Neuronal stem cell (in vitro differentiated cells): ENCODE measurements around the gene SIRPA.

Experiments used
- DNase-seq: peaks from one replicate; pipeline ENCODE4 v3.0.0-alpha.2; 2013; ENCODE audit warnings: low spot score
- H2AFZ ChIP-seq: one replicate; pipeline ENCODE4 v1.6.1; 2013; ENCODE audit warnings: mild to moderate bottlenecking, low read length, inconsistent platforms
- H2AK5ac ChIP-seq: 2 replicates; pipeline ENCODE4 v1.6.1; 2013; ENCODE audit warnings: low read depth, mild to moderate bottlenecking, inconsistent platforms, low read length, moderate library complexity, mixed read lengths
- H2BK120ac ChIP-seq: 2 replicates; pipeline ENCODE4 v1.6.1; 2013; ENCODE audit warnings: low read depth, mild to moderate bottlenecking, inconsistent platforms, low read length, moderate library complexity, mixed read lengths
- H2BK12ac ChIP-seq: one replicate; pipeline ENCODE4 v1.6.1; 2013; ENCODE audit warnings: low read length, inconsistent platforms
- H2BK15ac ChIP-seq: 2 replicates; pipeline ENCODE4 v1.6.1; 2013; ENCODE audit warnings: mild to moderate bottlenecking, low read length, inconsistent platforms, mixed read lengths
- H2BK5ac ChIP-seq: one replicate; pipeline ENCODE4 v1.6.1; 2013; ENCODE audit warnings: inconsistent platforms, mild to moderate bottlenecking, low read length, moderate library complexity
- H3K14ac ChIP-seq: one replicate; pipeline ENCODE4 v1.6.1; 2013; ENCODE audit warnings: low read length, inconsistent platforms
- H3K18ac ChIP-seq: 2 replicates; pipeline ENCODE4 v1.6.1; 2013; ENCODE audit warnings: low read length, inconsistent platforms
- H3K23ac ChIP-seq: 2 replicates; pipeline ENCODE4 v1.6.1; 2013; ENCODE audit warnings: low read depth, mild to moderate bottlenecking, mixed read lengths, low read length, inconsistent platforms; ENCODE audit not compliant: poor library complexity
- H3K27ac ChIP-seq: replicated peaks from 3 replicates; pipeline ENCODE4 v1.5.1; 2013; ENCODE audit warnings: low read length, inconsistent platforms
- H3K27me3 ChIP-seq, 3 experiments: 2 replicates each; pipeline ENCODE4 v1.6.1; 2013; ENCODE audit warnings: low read length in 3 of 3, mild to moderate bottlenecking in 2 of 3, inconsistent platforms in 1 of 3, low read depth in 1 of 3, mixed read lengths in 1 of 3, moderate library complexity in 1 of 3; ENCODE audit not compliant: control insufficient read depth in 3 of 3, insufficient read depth in 3 of 3
- H3K36me3 ChIP-seq, 2 donors: replicated peaks in 1 of 2; 2 replicates each; pipeline ENCODE4 v1.6.1; 2013; ENCODE audit warnings: low read length in 2 of 2; ENCODE audit not compliant: control insufficient read depth in 2 of 2, insufficient read depth in 2 of 2
- H3K4ac ChIP-seq: 2 replicates; pipeline ENCODE4 v1.6.1; 2013; ENCODE audit warnings: inconsistent platforms, mild to moderate bottlenecking, low read length, moderate library complexity
- H3K4me1 ChIP-seq, 2 donors: 1 replicate in 1 of 2; 2 replicates in 1 of 2; pipeline ENCODE4 v1.6.1; 2013; ENCODE audit warnings: low read length in 2 of 2, low read depth in 1 of 2; ENCODE audit not compliant: control insufficient read depth in 2 of 2, insufficient read depth in 1 of 2
- H3K4me2 ChIP-seq: one replicate; pipeline ENCODE4 v1.6.1; 2013; ENCODE audit warnings: mild to moderate bottlenecking, low read length, inconsistent platforms; ENCODE audit not compliant: insufficient read depth, poor library complexity, severe bottlenecking
- H3K4me3 ChIP-seq, 2 donors: 2 replicates each; pipeline ENCODE4 v1.5.1; 2013; ENCODE audit warnings: low read length in 2 of 2, mild to moderate bottlenecking in 2 of 2, inconsistent platforms in 1 of 2, moderate library complexity in 1 of 2
- H3K79me1 ChIP-seq: one replicate; pipeline ENCODE4 v1.6.1; 2013; ENCODE audit warnings: low read depth, mild to moderate bottlenecking, inconsistent platforms, low read length, moderate library complexity
- H3K9ac ChIP-seq: one replicate; pipeline ENCODE4 v1.6.1; 2013; ENCODE audit warnings: mild to moderate bottlenecking, low read depth, low read length, inconsistent platforms; ENCODE audit not compliant: poor library complexity
- H3K9me3 ChIP-seq, 2 donors: replicated peaks in 1 of 2; 2 replicates each; pipeline versions ENCODE3 to v1.6.1; 2013; ENCODE audit warnings: low read length in 2 of 2, mild to moderate bottlenecking in 2 of 2, inconsistent platforms in 1 of 2, low read depth in 1 of 2, mixed read lengths in 1 of 2, moderate library complexity in 1 of 2; ENCODE audit not compliant: control insufficient read depth in 2 of 2, insufficient read depth in 1 of 2
- H4K8ac ChIP-seq: one replicate; pipeline ENCODE4 v1.6.1; 2013; ENCODE audit warnings: low read depth, mild to moderate bottlenecking, inconsistent platforms, low read length, moderate library complexity
- H4K91ac ChIP-seq: one replicate; pipeline ENCODE4 v1.6.1; 2013; ENCODE audit warnings: low read length, low read depth, mild to moderate bottlenecking, inconsistent platforms; ENCODE audit not compliant: poor library complexity
- WGBS, 2 donors: extraction: QIAGEN DNeasy Blood & Tissue Kit; methylation state at CpG; one replicate each; pipeline ENCODE4 v1.1.7; 2013; ENCODE audit warnings: missing lambda C conversion rate in 2 of 2, mixed read lengths in 1 of 2; ENCODE audit not compliant: insufficient read length in 2 of 2, insufficient replicate concordance in 1 of 2; ENCODE audit errors: extremely low coverage in 2 of 2; 5-methylcytosine and 5-hydroxymethylcytosine counted together

Gene SIRPA

DNA sequence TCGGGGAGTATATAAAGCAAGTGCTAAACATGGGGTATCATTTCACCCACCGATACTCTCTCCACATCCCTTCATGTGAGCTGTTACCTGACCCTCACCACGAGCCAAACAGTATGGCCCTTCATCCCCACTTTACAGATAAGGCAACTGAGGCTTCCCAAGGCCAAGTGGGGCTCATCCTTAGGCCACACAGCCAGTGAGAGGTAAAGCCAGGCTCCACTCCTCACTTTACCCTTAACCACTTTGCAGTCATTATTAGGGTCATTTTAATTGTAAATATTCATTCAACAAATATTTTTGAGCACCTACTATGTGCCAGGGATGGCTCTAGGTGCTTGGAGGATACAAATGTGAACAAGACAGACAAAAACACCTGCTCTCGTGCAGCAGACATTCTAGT lies 7.0 kb downstream of the SIRPA start:
- Histone ChIP-seq H3K23ac (no peak overlapping the region), H3K27ac (no peak overlapping the region), H4K8ac (no peak overlapping the region), H3K9ac (no peak overlapping the region), H2BK5ac (no peak overlapping the region), H4K91ac (no peak overlapping the region), H2BK12ac (no peak overlapping the region), H2BK15ac (no peak overlapping the region), H3K4ac (no peak overlapping the region), H3K27me3 (no peaks in the 10 kb centered on the region), H2AK5ac (no peak overlapping the region), H3K18ac (no peak overlapping the region), H3K14ac (no peak overlapping the region), H3K36me3 (no peaks in the 10 kb centered on the region), H2BK120ac (no peak overlapping the region), H2AFZ (no peak overlapping the region), H3K4me3 (no peak overlapping the region), H3K9me3 (no peaks in the 10 kb centered on the region), H3K4me1 (peaks cover 0 to 3% of the 10 kb centered on the region in 2 donors), H3K79me1 (no peaks in the 10 kb centered on the region), H3K4me2 (no peak overlapping the region)
- WGBS, 2 donors = no CpG with 5 or more reads among the region's 4 CpGs
- DNase-seq = no peak

DNA sequence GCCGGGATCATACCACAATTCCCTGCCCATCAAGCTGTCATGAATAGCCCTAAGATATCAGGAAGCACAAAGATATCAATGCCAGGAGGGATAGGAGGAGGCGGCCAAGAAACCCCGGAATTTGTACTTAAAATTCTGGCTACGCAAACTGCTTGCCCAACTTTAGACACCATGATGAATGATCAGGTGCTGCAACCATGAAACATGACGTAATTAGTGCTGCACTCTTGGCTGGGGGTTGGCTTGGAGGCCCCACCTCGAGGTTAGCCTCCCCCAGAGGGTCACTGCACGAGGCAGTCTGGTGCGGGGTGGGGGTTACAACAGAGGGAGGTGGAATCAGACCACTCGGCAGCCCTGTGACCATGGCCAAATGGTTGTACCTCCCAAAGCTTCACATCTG lies 8.9 kb downstream of the SIRPA start:
- Histone ChIP-seq H3K4me2 (no peak overlapping the region), H4K91ac (no peak overlapping the region), H3K18ac (no peak overlapping the region), H3K36me3 (no peaks in the 10 kb centered on the region), H2BK120ac (no peak overlapping the region), H3K23ac (no peak overlapping the region), H3K14ac (no peak overlapping the region), H2BK12ac (no peak overlapping the region), H3K27ac (no peak overlapping the region), H4K8ac (no peak overlapping the region), H3K4me3 (no peak overlapping the region), H3K27me3 (no peaks in the 10 kb centered on the region), H2AFZ (no peak overlapping the region), H3K79me1 (no peaks in the 10 kb centered on the region), H3K4me1 (peaks cover 3 to 7% of the 10 kb centered on the region in 2 donors), H2BK15ac (no peak overlapping the region), H3K9ac (no peak overlapping the region), H2AK5ac (no peak overlapping the region), H3K4ac (no peak overlapping the region), H3K9me3 (no peaks in the 10 kb centered on the region), H2BK5ac (peak overlapping the region; percentile 18)
- no peak for DNase-seq
- no CpG with 5 or more reads among the region's 9 CpGs for WGBS, 2 donors

DNA sequence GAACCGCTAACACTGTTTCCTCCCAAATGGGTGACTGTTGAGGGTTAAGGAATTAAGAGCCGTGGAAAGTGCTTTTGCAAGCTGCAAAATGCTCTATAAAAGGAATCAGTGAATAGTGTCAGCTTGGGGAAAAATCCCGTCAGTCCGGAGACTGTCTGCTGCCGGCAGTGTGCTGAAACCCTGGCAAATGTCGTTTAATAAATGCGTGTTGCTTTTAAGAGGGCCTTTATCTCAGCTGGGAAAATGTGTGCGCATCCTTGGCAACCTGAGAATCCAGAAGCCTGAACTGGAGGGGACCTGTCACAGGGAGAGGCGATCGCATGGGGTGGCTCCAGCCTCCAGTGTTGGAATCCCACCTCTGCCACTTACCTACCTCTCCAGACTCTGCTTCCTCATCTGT lies 9.8 kb downstream of the SIRPA start:
- no peak overlapping the region for H4K8ac ChIP-seq
- no peak overlapping the region for H2BK120ac ChIP-seq
- no peak overlapping the region for H3K4me3 ChIP-seq
- H3K36me3 ChIP-seq = no peaks in the 10 kb centered on the region
- H3K14ac ChIP-seq = no peak overlapping the region
- peaks cover 0 to 8% of the 10 kb centered on the region in 2 donors for H3K4me1 ChIP-seq
- no peak overlapping the region for H4K91ac ChIP-seq
- no peak overlapping the region for H3K4me2 ChIP-seq
- no peaks in the 10 kb centered on the region for H3K79me1 ChIP-seq
- no peaks in the 10 kb centered on the region for H3K27me3 ChIP-seq
- WGBS, 2 donors = no CpG with 5 or more reads among the region's 10 CpGs
- H2BK15ac ChIP-seq = no peak overlapping the region
- H3K9ac ChIP-seq = no peak overlapping the region
- no peak overlapping the region for H2BK12ac ChIP-seq
- H3K9me3 ChIP-seq = no peaks in the 10 kb centered on the region
- no peak overlapping the region for H3K23ac ChIP-seq
- H2BK5ac ChIP-seq = no peak overlapping the region
- H3K4ac ChIP-seq = no peak overlapping the region
- H2AK5ac ChIP-seq = peak overlapping the region; percentile 33
- no peak overlapping the region for H3K27ac ChIP-seq
- no peak overlapping the region for H3K18ac ChIP-seq
- no peak overlapping the region for H2AFZ ChIP-seq
- no peak for DNase-seq

DNA sequence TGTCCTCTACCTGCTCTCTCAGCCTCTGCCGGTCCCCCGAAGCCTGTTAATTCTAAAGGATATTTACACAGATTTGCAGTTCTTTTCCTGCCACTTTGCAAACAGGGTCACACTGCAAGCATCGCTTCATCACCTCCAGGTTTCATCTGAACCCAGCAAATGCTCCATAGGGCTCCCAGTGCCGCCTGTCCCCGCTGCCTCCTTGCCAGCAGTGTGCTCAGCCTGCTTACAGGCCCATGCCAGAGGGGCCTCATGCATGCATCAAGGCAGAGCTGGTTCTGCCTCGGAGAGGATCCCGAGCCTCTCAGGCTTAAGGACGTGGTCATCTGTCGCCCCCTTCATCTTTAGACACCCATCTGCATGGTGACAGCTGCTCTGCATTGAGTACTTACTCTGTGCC lies 10.5 kb downstream of the SIRPA start:
- Histone ChIP-seq H3K9ac (no peak overlapping the region), H3K79me1 (no peaks in the 10 kb centered on the region), H2AFZ (no peak overlapping the region), H3K27me3 (no peaks in the 10 kb centered on the region), H3K18ac (no peak overlapping the region), H2AK5ac (no peak overlapping the region), H3K27ac (no peak overlapping the region), H3K23ac (no peak overlapping the region), H3K14ac (no peak overlapping the region), H3K4me1 (peaks cover 0 to 8% of the 10 kb centered on the region in 2 donors), H4K91ac (no peak overlapping the region), H3K4me3 (no peak overlapping the region), H2BK15ac (no peak overlapping the region), H2BK120ac (no peak overlapping the region), H3K4me2 (no peak overlapping the region), H2BK12ac (no peak overlapping the region), H3K36me3 (no peaks in the 10 kb centered on the region), H2BK5ac (no peak overlapping the region), H3K9me3 (no peaks in the 10 kb centered on the region), H4K8ac (no peak overlapping the region), H3K4ac (no peak overlapping the region)
- WGBS, 2 donors = no CpG with 5 or more reads among the region's 9 CpGs
- DNase-seq = no peak
